Bone marrow (tissue), 2 donors: ENCODE results near the gene SLC5A2.

Experiments
- DNase-seq, 2 donors: peaks; one replicate each; lab custom pipeline; 2025; lab: John Stamatoyannopoulos, UW

Gene SLC5A2

DNA sequence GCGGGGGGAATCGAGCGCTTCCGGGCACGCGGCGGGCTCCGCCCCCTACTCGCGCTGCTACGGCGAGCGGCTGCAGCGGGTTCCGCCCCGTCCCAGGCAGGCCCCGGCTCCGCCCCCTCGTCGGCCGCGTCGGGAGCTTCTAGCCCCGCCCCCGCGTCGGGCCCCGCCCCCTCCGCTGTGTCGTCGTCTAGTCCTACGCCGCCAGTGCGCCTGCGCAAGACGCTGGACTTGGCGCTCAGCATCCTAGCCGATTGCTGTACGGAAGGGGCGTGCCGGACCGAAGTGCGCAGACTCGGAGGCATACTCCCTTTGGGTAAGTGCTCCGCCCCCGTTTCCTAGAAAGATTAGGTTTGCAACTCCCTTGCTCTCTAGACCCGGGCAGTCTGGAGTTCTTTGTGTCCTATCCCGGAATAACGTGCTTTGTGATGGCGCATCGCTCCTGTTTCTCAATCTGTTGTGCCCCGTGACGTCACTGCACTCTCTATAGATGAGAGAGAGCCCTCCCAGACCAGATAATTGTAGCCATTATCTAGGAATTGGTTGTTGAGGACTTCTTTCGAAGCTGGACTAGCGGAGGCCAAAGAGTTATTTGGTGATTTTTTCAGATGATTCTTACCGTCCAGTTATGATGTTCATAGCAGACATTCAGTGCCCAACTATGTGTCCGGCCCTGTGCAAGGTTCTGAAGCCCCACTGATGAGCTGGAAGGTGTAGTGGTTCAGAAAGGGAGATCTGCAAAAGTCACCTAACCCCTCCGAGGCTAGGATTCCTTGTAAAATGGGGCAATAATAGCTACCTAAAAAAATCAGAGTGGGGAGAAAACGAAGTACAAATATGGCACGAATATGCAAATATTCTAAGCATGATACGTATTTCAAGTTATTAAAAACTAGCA, 23.0 kb upstream of the SLC5A2 start:
- DNase-seq = peak; percentile 97 to 100

DNA sequence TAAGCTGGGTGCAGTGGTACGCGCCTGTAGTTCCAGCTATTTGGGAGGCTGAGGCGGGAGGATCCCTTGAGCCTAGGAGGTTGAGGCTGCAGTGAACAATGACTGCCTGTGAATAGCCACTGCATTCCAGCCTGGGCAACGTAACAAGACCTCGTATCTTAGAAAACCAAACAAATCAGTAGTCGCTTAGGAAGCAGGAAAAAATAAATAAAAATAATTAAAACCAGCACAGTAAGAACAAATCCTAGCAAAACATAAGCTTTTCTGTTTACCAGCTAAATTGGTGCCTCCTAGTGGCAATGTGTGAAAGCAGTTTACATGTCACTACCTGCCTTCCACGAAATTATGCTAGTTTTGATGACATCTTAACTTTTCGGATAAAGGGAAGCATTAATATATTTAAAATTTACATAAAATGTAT, 22.3 kb upstream of the SLC5A2 start:
- DNase-seq = peak in 1 of 2 donors; percentile 31

DNA sequence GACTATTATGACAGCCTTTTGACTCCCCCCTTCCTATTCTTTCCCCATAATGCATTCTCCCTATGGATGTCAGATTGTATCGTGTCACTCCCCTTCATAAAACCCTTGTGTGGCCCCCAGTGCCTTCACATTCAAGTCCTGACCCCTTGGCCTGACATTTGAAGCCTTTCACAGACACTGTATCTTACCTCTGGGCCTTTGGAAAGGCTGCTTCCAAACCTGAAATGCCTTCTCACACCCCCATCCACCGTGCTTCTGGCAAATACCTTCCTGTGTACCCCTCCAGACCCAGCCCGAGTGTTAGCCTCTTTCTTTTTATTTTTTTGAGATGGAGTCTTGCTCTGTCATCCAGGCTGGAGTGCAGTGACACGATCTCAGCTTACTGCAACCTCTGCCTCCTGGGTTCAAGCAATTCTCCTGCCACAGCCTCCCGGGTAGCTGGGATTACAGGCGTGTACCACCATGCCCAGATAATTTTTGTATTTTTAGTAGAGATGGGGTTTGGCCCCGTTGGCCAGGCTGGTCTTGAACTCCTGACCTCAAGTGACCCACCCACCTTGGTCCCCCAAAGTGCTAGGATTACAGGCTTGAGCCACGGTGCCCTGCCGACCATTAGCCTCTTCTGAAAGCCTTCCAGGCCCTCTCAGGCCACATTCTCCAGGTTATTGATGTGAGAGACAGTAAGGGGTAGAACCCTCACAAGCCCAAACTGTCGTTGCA, 21.6 kb upstream of the SLC5A2 start:
- no peak for DNase-seq

DNA sequence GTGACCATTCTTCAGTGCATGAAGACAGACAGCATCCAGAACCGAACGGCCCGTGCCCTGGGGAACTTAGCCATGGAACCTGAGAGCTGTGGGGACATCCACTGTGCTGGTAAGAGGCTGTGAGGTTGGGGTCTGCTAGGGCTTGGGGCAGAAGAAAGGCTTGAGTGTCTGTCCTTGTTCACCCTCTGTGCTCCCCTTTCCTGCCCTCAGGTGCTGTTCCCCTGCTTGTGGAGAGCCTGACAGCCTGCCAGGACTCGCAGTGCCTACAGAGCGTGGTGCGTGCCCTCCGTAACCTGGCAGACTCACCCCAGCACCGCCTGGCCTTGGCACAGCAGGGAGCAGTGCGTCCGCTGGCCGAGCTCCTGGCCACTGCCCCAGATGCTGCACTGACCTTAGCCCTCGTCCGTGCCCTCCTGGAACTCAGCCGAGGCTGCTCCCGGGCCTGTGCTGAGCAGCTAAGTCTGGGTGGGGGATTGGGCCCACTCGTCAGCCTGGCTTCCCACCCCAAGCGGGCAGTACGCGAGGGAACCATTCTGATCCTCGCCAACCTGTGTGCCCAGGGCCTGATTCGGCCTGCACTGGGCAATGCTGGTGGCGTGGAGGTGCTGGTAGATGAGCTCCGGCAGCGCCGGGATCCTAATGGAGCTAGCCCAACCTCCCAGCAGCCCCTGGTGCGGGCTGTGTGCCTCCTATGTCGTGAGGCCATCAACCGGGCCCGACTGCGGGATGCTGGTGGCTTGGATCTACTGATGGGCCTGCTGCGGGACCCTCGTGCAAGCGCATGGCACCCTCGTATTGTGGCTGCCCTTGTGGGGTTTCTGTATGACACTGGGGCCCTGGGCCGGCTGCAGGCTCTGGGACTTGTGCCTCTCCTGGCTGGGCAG, 20.8 kb upstream of the SLC5A2 start:
- DNase-seq = no peak

DNA sequence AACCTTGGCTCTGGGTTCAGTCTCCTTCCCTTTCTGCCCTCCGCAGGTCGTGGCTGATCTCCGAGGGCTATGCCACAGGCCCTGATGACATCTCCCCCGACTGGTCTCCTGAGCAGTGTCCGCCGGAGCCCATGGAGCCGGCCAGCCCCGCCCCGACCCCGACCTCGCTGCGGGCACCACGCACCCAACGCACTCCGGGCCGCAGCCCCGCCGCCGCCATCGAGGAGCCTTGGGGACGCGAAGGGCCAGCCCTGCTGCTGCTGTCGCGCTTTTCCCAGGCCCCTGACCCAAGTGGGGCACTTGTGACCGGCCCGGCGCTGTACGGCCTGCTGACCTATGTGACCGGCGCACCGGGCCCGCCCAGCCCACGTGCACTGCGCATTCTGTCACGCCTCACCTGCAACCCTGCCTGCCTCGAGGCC, 18.6 kb upstream of the SLC5A2 start:
- no peak for DNase-seq

DNA sequence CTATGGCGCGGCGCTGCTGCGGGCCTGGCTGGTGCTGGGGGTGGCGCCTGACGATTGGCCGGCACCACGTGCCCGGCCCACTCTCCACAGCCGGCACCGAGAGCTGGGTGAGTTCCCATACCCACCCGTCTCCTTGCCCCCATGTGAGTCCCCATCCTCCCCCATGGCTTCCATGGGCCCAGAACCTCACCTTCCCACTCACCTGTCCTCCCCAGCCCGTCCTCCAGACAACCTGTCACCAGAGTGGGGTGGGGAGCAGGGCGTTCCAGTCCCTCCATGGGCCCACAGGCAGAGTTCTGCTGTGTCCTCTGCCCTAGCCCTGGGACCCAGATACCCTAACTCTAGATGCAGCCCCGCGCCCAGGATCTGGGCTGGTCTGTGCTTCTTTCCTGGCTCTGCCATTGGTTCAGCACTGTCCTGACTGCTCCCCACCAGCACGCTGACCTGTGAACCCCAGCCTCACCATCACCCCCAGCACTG, 18.1 kb upstream of the SLC5A2 start:
- no peak for DNase-seq

DNA sequence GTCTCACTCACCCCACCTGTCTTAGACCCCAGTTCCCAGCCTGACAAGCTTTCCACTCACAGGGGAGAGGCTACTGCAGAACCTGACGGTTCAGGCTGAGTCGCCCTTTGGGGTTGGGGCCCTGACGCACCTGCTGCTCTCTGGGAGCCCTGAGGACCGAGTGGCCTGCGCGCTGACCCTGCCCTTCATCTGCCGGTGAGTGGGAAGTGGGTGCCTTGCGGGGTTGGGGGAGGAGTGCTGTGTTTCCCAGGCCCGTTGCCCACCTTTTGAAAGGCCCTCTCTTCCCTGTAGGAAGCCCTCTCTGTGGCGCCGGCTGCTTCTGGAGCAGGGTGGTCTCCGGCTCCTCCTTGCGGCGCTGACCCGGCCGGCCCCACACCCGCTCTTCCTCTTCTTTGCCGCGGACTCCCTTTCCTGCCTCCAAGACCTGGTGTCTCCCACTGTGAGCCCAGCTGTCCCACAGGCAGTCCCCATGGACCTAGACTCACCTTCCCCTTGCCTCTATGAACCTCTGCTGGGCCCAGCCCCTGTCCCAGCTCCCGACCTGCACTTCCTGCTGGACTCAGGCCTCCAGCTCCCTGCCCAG, 17.0 kb upstream of the SLC5A2 start:
- no peak for DNase-seq

DNA sequence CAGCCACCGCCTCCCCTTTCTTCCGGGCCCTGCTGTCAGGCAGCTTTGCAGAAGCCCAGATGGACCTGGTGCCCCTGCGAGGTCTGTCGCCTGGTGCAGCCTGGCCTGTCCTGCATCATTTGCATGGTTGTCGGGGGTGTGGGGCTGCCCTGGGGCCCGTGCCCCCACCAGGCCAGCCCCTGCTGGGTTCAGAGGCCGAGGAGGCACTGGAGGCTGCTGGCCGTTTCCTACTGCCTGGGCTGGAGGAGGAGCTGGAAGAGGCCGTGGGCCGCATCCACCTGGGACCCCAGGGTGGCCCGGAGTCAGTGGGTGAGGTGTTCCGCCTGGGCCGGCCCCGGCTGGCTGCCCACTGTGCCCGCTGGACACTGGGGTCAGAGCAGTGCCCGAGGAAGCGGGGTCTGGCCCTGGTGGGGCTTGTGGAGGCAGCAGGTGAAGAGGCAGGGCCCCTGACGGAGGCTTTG, 16.5 kb upstream of the SLC5A2 start:
- no peak for DNase-seq

DNA sequence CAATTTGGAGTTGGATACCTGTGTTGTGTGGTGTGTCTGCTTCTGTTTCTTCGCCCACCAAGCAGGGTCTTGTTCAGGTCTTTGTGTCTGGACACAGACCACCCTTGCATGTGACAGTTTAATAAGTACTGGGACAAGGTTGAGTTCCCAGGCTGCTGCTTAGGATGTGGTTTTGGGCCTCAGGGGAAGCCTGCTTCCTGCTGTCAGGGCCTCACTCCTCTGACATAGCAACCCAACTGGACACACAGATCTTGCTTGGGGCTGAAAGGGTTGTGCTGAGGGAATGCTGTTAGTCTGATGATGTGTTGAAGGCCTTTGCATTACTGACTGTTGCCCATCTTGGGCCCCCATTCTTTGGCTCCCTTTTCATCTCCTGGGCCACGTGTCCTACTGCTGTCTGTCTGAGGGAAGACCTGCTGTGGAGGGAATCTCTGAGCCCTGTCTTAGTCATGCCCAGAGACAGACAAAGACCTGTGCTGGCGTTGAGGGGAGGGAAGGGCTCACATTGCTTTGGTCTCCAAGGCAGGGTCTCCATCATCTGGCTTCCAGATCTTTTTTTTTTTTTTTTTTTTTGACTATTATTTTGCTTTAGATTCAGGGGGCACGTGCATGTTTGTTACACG, 15.7 kb upstream of the SLC5A2 start:
- DNase-seq = no peak

DNA sequence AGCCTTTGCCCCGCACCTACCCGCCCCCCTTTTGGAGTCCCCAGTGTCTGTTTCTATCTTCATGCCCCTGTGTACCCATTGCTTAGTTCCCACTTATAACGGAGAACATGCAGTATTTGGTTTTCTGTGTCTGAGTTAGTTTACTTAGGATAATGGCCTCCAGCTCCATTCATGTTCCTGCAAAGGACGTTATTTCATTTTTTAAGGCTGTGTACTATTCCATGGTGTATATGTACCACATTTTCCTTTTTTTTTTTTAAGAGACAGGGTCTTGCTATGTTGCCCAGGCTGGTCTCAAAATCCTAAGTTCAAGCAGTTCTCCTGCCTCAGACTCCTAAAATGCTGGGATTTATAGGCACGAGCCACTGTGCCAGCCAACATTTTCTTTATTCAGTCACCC, 15.1 kb upstream of the SLC5A2 start:
- no peak for DNase-seq

DNA sequence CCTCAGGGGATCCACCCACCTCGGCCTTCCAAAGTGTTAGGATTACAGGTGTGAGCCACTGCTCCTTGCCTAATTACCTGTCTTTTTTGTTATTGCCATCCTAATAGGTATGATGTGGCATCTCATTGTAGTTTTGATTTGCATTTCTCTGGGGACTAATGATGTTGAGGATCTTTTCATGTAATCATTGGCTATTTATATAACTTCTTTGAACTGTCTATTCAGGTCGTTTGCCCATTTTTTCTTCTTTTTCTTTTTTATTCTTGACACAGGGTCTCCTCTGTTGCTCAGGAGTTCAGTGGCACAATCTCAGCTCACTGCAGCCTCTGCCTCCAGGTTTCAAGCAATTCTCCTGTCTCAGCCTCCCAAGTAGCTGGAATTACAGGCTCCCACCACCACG, 12.3 kb upstream of the SLC5A2 start:
- no peak for DNase-seq

DNA sequence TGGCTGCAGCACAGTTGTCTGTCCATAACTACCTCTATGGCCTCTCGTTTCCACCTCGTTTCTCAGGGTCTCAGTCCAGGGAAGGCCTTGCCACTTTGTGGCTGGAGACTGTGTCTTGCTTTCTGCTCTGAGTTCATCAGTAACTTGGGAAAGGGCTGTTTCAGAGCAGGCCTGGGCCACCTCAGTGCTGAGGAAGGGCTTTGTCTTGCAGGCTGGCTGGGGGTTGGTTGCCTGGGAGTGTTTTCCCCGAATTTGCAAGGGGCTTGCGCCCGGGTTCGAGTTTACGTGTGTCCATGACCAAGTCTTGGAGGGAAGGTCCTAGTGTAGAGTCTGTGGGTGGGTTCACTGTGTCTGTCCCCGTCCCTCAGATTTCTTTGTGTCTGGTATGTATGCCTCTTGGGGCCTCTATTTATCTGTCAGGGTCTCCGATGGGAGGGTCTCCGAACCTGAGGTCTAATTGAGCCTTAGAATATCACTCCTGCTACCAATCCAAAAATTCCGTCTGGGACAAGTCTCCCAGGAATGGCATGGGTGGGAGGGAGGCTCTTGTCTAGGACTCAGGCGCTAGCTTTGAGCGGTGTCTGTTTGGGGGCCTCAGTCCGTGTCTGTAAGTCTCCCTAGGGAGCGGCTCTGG, 11.6 kb upstream of the SLC5A2 start:
- no peak for DNase-seq

DNA sequence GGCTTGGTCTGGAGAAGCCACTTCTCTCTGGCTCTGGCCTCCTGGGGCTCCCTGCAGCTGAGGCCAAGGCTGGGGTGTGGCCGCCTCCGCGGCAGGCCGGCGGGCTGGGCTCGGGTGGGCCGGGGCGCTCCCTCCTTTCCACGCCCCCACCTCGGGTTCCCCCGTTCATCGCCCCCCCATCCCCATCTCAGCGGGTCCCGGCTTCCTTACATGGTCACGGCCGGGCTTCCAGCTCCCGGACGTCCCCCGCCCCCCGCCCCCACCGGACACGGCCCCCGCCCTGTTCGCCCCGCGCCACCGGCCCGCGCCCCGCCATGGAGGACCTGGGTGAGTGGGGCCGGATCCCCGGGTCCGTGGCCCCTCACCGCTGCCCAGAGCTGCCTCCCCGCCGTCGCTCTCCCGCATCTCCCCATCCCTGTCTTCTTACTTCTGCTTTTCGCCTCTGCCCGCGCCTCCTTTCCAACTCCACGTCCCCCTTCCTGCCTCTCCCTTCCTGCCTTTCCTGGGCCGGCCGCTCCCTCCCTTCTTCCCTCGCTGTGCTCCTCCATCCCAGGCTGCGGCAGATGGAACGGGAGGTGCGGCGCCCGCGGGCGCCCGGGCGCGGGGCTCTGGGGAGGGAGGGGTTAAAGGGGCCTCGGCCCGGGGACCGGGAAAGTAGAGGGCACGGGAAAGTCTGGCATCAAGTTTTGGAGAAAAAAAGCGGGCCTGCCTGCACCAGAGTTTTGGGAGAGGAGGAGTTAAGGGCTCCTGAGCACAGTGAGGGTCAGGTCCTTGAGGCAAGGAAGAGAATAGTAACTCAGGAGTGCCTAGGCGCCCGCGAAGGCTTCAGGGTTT, 10.8 kb upstream of the SLC5A2 start, which contains the start of gene TGFB1I1:
TGFB1I1 (plus strand) TSS at position 278 of the 834 bp plus-strand sequence; CDS start at position 315, 37 bp downstream.
- DNase-seq = peak; percentile 8 to 15

DNA sequence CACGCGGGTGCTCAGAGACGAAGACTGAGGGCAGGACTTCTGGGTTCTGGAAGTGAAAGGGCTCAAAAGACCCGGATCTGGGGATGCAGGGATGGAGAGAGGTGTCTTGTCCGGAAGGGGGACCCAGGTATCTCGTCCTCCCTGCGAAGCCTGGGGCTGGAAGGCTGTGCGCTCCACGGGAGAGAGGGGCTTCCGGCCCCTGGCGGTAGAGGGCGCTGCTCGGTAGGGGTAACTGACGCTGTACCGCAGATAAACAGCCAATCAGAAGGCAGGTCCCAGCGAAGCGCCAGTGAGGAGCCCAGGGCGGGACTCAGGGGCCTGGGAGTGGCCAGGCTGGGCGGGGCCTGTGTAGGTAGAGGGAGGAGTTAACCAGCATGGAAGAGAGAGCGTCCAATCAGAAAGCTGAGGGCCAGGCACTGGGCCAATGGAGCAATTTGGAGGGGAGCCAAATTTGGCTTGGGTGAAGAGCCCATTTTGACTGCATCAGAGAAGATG, 10.2 kb upstream of the SLC5A2 start:
- DNase-seq = no peak

DNA sequence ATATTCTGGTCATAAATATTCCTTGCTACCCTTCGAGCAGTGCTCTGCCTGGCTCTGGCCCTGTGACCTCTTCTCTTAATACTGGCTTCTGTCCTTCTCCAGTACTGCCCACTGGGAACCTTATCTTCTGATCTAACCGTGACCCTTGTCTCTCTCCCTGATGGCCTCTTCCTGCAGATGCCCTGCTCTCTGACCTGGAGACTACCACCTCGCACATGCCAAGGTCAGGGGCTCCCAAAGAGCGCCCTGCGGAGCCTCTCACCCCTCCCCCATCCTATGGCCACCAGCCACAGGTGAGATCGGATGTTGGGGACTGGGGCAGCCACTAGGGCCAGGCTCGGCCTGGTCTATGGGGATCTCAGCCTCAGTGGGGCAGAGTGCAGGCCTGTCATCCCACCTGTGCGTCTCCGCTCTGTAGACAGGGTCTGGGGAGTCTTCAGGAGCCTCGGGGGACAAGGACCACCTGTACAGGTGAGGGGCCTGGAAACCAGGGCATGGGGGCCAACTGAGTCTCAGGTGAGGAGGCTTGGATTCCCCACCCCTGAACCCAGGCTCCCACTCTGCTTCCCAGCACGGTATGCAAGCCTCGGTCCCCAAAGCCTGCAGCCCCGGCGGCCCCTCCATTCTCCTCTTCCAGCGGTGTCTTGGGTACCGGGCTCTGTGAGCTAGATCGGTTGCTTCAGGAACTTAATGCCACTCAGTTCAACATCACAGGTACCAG, 9.5 kb upstream of the SLC5A2 start:
- no peak for DNase-seq

DNA sequence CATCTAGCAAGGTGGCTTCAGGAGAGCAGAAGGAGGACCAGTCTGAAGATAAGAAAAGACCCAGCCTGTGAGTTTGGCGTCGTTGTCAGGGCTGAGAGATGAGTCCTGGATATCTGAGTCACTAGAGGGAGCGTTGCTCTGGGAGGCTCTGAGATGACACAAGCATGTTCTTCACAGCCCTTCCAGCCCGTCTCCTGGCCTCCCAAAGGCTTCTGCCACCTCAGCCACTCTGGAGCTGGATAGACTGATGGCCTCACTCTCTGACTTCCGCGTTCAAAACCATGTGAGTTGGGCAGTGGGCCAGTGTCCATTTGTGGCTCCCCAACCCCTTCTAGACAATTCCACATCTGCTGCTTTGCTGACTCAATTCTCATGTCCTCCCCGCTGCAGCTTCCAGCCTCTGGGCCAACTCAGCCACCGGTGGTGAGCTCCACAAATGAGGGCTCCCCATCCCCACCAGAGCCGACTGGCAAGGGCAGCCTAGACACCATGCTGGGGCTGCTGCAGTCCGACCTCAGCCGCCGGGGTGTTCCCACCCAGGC, 8.7 kb upstream of the SLC5A2 start:
- no peak for DNase-seq

DNA sequence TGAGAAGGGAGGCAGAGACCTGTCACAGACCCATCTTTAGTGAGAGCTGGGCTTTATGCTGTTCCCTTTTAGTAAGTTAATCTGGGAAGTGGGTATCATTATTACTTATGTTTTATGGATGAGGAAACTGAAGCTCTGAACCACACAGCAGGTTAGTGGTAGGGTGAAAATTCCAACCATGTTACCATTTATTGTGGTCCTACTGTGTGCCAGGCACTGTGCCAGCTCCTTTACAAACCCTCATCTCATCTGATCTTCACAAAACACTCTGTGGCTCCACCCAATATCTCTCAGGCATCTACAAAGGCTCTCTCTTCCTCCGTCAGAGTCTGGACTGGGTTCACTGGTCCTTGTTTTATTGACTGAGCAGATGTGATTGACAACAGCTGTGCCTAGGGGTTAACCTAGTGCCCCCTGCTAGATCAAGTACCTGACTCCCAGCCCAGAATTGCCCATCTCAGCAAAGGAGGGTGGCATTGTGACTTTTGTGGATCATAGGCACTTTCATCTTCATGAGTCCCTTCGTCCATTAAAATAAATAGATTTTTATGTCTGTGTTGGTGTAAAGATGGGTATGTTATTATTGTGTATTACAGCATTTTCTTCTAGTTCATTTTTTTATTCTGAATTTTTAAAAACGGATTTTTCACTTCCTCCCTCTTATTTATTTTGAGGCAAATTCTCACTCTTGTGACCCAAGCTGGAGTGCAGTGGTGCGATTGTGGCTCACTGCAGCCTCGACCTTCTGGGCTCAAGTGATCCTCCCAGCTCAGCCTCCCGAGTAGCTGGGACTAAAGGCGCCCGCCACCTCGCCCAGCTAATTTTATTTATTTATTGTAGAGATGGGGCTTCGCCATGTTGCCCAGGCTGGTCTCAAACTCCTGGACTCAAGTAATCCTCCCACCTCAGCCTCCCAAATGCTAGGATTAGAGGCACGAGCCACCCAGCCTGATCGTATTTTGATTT, 7.9 kb upstream of the SLC5A2 start:
- no peak for DNase-seq
